PC-9 (cell line): ENCODE measurements around the gene NRM.

ENCODE experiments used
- CTCF ChIP-seq: fragments of 200-600 bp; sonication (generic); conservative IDR thresholded peaks from 2 replicates; pipeline ENCODE4 v1.6.1; 2017; ENCODE audit warnings: mixed run types, antibody characterized with exemption, mild to moderate bottlenecking, moderate library complexity
- EZH2 ChIP-seq: fragments of 200-600 bp; sonication (generic); IDR thresholded peaks from 2 replicates; pipeline ENCODE4 v1.8.0; 2017; ENCODE audit warnings: antibody characterized with exemption, low read depth

GRCh38 chr6:30720738-30721197 lies 30.0 kb upstream of the NRM start:
- TF ChIP-seq CTCF (no peak), EZH2 (no peak)
